Measurements from ENCODE around the gene TUBG2. TPM values are rescaled to one million over a fixed set of nuclear protein-coding genes. Genes with fewer than 3 reads are reported as not detected.
"Not testable (repeated sequence)": the region's sequence is repeated elsewhere in the genome, so short reads cannot be mapped to it uniquely, and the experiment has no call there.

Gene TUBG2
- total RNA-seq, 1 experiment from 2014 or later, result 26.7 TPM

- peaks cover 2% of the 10 kb centered on the region; the same call in 1 of the 2 replicates for H3K4me1 Mint-ChIP-seq
- TF ChIP-seq EMX1 (CRISPR knock-in tag; IDR thresholded peaks at IDR 0.05) (no peak), FOXP1 (CRISPR knock-in tag; IDR thresholded peaks at IDR 0.05; ENCODE audit: borderline replicate concordance) (no peak), JAZF1 (CRISPR knock-in tag; IDR thresholded peaks at IDR 0.05) (no peak), E2F1 (CRISPR knock-in tag; IDR thresholded peaks at IDR 0.05) (no peak), ZNF423 (CRISPR knock-in tag; IDR thresholded peaks at IDR 0.05) (no peak), ZNF138 (CRISPR knock-in tag; conservative IDR thresholded peaks at IDR 0.05) (no peak), ZSCAN18 (CRISPR knock-in tag; IDR thresholded peaks at IDR 0.05) (no peak), TEAD4 (CRISPR knock-in tag; IDR thresholded peaks at IDR 0.05) (no peak), HMGA2 (CRISPR knock-in tag; IDR thresholded peaks at IDR 0.05) (no peak), AFF4 (CRISPR knock-in tag; IDR thresholded peaks at IDR 0.05; ENCODE audit: borderline replicate concordance) (no peak), E2F4 (CRISPR knock-in tag; IDR thresholded peaks at IDR 0.05; ENCODE audit: borderline replicate concordance, low read depth) (no peak), ATF2 (CRISPR knock-in tag; IDR thresholded peaks at IDR 0.05; ENCODE audit: borderline replicate concordance, low read depth) (no peak)
- DNase-seq (ENCODE audit: low spot score) (no peak), ATAC-seq (no peak)
- CTCF ChIA-PET, result interaction anchor here (1.1 to 2.4 kb wide), 5 partner anchors 45 to 140 kb away, joined by 3 to 9 read pairs (median 4); no protein-coding TSS in a partner anchor
- no peak overlapping the region for H3K27ac Mint-ChIP-seq
- no peaks in the 10 kb centered on the region for H3K27me3 Mint-ChIP-seq (ENCODE audit: low read depth)
- H3K4me3 Mint-ChIP-seq, result no peak overlapping the region
- no peaks in the 10 kb centered on the region for H3K9me3 Mint-ChIP-seq
- POLR2A ChIA-PET, result no interaction called here
- H3K36me3 Mint-ChIP-seq, result no peaks in the 10 kb centered on the region
Measured at GRCh38 chr17:42623732-42624596, 35.1 kb upstream of the TUBG2 start.

GRCh38 chr17:42627032-42627764 lies 31.9 kb upstream of the TUBG2 start:
- H3K27ac Mint-ChIP-seq; H3K9me3 Mint-ChIP-seq; H3K4me3 Mint-ChIP-seq; DNase-seq (ENCODE audit: low spot score); H3K4me1 Mint-ChIP-seq; H3K36me3 Mint-ChIP-seq; H3K27me3 Mint-ChIP-seq (ENCODE audit: low read depth): not testable (repeated sequence)
- ATAC-seq, result peak; percentile 93
- POLR2A ChIA-PET, result interaction anchor here (0.6 to 0.7 kb wide), 2 partner anchors 11 to 56 kb away, joined by 3 read pairs; no protein-coding TSS in a partner anchor
- CTCF ChIA-PET, result interaction anchor here (0.7 to 1.7 kb wide), 6 partner anchors 9 to 163 kb away, joined by 3 to 12 read pairs (median 6); partner anchors contain the start of genes PLEKHH3 and PSMC3IP

Data from WTC11 (cell line).